ENCODE measurements around the gene OR4F17.
"Not testable (repeated sequence)": the region's sequence is repeated elsewhere in the genome, so short reads cannot be mapped to it uniquely, and the experiment has no call there.

OR4F17 gene, protein sequence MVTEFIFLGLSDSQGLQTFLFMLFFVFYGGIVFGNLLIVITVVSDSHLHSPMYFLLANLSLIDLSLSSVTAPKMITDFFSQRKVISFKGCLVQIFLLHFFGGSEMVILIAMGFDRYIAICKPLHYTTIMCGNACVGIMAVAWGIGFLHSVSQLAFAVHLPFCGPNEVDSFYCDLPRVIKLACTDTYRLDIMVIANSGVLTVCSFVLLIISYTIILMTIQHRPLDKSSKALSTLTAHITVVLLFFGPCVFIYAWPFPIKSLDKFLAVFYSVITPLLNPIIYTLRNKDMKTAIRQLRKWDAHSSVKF

DNA sequence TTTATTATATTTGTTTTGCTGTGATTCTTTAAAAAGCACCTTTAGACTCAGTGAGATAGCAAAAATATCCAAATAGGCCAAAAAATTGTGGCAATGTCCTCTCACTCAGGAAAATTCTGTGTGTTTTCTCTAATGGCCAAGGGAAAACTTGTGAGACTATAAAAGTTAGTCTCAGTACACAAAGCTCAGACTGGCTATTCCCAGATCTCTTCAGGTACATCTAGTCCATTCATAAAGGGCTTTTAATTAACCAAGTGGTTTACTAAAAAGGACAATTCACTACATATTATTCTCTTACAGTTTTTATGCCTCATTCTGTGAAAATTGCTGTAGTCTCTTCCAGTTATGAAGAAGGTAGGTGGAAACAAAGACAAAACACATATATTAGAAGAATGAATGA is at the start of gene OR4F17:
Gene OR4F17 (plus strand): TSS at position 301 of the 400 bp plus-strand sequence. CDS start 3,575 bp downstream, outside the sequence.
- not testable (repeated sequence) for DNase-seq (ENCODE audit: low spot score)

DNA sequence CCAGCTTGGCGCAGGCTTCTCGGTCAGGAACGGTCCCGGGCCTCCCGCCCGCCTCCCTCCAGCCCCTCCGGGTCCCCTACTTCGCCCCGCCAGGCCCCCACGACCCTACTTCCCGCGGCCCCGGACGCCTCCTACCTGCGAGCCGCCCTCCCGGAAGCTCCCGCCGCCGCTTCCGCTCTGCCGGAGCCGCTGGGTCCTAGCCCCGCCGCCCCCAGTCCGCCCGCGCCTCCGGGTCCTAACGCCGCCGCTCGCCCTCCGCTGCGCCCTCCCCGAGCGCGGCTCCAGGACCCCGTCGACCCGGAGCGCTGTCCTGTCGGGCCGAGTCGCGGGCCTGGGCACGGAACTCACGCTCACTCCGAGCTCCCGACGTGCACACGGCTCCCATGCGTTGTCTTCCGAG is 36.1 kb upstream of the OR4F17 start:
- not testable (repeated sequence) for DNase-seq (ENCODE audit: low spot score)

DNA sequence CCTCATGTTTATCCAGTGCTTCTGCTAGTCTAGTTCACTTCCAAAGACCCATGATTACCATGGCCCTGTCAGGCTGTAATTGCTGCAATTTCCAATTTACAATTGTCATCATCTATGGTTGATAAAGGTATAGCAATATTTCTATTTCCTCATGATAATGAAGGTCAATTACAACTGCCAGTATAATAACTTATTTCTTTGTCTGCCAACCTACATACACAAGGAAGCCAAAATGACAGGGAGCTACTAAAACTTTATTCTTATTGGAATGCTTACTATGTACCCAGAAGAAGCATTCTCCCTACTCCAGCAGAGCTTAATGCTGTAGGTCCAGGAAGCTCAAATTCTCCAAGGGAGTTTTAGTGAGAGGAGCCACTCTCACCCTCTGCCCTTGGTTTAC is 24.0 kb upstream of the OR4F17 start:
- DNase-seq (ENCODE audit: low spot score), result not testable (repeated sequence)

DNA sequence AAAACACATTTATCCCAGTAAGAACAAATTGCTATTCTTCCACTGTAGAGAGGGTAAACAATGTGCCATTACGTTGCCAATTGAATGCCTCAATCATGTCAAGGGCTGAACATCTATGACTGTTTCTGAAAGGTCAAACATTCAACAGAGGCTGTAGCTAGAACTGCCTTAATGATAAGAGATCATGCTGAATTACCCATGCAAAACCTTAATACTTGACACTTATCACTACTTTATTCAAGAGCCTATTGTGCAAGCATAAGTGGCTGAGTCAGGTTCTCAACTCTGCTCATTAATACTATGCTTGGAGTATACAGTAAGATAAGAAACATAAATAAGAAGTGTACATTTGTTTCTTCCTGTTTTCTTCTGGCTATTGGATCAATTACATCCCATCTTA is 23.3 kb upstream of the OR4F17 start:
- DNase-seq (ENCODE audit: low spot score), result not testable (repeated sequence)

DNA sequence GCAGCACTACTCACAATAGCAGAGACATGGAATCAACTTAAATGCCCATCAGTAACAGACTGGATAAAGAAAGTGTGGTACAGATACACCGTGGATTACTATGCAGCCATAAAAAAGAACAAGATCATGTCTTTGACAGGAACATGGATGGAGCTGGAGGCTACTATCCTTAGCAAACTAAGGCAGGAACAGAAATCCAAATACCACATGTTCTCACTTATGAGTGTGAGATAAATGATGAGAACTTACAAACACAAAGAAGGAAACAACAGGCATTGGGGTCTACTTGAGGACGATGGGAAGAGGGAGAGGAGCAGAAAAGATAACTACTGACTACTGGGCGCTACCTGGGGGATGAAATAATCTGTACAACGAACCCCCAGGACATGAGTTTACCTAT is 16.2 kb upstream of the OR4F17 start:
- peak; percentile 0 for DNase-seq (ENCODE audit: low spot score)

DNA sequence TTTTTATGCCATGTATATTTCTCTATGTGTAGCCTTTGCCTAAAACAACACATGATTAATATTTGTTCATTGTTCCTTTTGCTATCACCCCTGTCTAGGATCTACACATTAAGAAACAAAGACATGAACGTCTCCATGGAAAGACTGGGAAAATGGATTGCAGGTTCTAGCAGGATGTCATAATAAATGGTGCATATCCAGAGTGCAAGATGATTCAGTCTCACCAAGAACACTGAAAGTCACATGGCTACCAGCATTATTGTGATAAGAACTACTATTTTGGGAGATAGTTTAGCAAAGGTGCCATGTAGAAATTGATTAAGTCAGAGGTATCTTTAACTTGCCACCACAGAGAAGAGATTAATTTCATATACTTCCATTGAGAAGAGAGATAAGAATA is 12.1 kb upstream of the OR4F17 start:
- not testable (repeated sequence) for DNase-seq (ENCODE audit: low spot score)

DNA sequence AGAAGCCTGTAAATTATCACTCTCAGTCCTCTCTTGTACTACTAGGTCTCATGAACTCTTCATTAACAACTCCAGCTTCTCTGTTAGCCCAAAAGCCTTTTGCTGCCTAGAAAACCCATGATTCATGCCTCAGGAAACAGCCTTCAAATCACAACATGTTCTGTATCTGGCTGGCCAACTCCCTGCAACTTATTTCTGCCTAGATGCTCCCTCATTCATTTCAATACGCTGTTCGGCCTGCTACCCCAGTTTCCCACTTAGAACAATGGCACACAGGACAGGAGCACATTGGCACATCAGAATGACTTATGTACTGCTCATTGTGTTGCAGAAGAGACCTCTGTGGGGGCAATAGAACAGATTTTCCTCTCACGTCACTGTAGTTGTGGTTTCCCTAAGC is 9.3 kb upstream of the OR4F17 start:
- not testable (repeated sequence) for DNase-seq (ENCODE audit: low spot score)

DNA sequence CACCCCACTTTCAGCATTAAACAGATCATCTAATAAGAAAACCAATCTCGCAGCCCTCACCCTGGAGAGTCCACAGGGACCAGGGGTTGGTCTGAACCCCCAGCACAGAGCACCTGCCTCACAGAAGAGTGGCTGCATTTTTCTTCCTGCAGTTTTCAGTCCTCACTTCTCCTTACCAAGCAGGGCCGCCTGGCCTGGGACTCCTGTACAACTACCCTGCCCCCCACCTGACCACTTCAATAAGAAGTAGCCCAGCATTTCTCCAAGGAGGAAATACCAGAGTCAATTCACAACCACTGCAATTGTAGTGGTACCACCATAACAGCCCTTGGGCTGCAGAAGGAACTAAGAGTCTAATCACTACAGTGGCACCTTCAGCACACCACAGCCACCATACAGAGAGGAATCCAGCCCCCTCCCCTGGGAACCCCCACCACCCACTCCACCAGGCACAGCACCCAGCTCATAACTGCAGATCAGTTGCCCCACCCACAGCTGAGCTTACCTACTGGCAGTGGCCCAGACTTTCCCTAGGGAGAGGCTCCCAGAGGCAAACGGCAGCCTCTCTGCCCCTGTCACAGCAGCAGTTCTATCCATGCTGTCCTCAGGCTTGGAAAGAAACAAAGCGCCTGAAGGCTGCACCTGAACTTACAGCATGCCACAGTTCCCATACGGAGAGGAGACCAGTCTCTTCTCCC is 13.7 kb downstream of the OR4F17 start:
- DNase-seq (ENCODE audit: low spot score), result not testable (repeated sequence)

Data from kidney tubule cell (primary cell).